ENCODE data around the gene C6orf62. TPM values are rescaled to one million over a fixed set of nuclear protein-coding genes. Genes with fewer than 3 reads are reported as not detected.
"Not testable (repeated sequence)": the region's sequence is repeated elsewhere in the genome, so short reads cannot be mapped to it uniquely, and the experiment has no call there.

C6orf62 gene
- 120 TPM for total RNA-seq
- long read RNA-seq, full-length matches to known transcripts: 20 of 25 reads
- long read RNA-seq, partial matches to known transcripts: 3 of 25 reads
- long read RNA-seq, other reads (novel, unspliced or antisense): 2 of 25 reads

DNA sequence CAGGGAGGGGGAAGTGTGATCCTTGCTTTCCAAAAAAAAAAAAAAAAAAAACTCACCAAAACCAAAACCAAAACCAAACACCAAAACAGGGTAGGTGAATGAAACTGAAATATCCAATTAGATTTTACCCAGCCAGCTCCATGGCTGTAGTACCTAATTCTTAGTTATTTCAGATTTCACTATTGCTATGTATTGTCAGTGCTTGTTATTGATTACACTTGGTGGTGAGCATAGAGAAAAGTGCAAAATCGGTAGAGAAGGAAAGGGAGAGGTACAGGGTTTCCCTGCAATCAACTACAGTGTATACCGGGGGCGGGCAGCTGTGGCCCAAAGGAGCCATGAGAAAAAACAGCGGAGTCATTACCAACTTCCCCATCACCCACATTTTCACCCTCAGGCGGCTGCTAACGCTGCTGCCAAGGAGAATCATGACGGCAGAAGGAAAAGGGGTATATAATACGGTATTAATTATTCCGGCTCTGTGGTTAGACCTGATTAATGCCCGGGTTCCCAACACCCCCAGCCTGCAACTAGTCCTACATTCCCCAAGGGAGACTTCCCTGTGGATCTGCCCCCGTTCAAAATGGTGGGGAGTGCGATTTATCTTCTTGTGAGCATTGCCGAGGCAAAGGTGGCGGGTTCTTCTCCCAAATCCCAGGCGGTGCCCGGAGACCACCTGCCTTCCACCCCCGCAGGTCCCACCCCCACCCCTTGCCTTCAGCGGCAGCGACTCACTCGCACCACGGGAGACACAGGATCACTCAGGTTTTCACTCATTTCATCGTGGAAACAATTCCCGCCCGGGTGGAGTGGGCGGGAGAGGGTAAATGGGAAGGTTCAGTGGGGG, at the start of gene C6orf62:
TSS of gene C6orf62 (minus strand) at position 30 of the 847 bp plus-strand sequence. CDS start 486 bp downstream, outside the sequence.
- ATAC-seq: peak; percentile 4
- H3K27me3 ChIP-seq: no peaks in the 10 kb centered on the region
- peaks cover 39% of the 10 kb centered on the region for H3K36me3 ChIP-seq
- H3K4me3 ChIP-seq: peak within 1 kb of the TSS; percentile 92
- TF ChIP-seq, protein P1, sequence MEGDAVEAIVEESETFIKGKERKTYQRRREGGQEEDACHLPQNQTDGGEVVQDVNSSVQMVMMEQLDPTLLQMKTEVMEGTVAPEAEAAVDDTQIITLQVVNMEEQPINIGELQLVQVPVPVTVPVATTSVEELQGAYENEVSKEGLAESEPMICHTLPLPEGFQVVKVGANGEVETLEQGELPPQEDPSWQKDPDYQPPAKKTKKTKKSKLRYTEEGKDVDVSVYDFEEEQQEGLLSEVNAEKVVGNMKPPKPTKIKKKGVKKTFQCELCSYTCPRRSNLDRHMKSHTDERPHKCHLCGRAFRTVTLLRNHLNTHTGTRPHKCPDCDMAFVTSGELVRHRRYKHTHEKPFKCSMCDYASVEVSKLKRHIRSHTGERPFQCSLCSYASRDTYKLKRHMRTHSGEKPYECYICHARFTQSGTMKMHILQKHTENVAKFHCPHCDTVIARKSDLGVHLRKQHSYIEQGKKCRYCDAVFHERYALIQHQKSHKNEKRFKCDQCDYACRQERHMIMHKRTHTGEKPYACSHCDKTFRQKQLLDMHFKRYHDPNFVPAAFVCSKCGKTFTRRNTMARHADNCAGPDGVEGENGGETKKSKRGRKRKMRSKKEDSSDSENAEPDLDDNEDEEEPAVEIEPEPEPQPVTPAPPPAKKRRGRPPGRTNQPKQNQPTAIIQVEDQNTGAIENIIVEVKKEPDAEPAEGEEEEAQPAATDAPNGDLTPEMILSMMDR (IDR thresholded peaks at IDR 0.05): no peak
- H3K4me1 ChIP-seq: peaks cover 38% of the 10 kb centered on the region
- H3K9me3 ChIP-seq: no peaks in the 10 kb centered on the region
- intact Hi-C loops (cut with DNase I): no loop called here
- peak within 1 kb of the TSS; percentile 100 for H3K27ac ChIP-seq
- DNase-seq: no peak

DNA sequence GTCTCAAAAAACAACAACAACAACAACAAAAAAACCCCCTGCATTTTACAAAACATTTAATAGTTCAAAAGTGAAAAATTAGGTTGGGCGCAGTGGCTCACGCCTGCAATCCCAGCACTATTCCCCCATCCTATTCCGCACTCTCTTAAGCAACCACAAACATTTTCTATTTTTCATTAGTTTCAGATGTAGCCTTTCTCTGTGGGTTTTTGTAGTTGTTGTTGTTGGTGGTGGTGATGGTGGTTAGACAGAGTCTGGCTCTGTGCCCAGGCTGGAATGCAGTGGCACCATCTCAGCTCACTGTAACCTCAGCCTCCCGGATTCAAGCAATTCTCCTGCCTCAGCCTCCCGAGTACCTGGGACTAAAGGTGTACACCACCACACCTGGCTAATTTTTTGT, 49.4 kb upstream of the C6orf62 start:
- no peaks in the 10 kb centered on the region for H3K4me1 ChIP-seq
- H3K4me3 ChIP-seq: no peak overlapping the region
- no peaks in the 10 kb centered on the region for H3K36me3 ChIP-seq
- H3K27me3 ChIP-seq: no peaks in the 10 kb centered on the region
- no peak overlapping the region for H3K27ac ChIP-seq
- intact Hi-C loops (cut with DNase I): no loop called here
- H3K9me3 ChIP-seq: no peaks in the 10 kb centered on the region
- DNase-seq (no peak), ATAC-seq (no peak)
- TF ChIP-seq, protein P1 (IDR thresholded peaks at IDR 0.05): no peak

DNA sequence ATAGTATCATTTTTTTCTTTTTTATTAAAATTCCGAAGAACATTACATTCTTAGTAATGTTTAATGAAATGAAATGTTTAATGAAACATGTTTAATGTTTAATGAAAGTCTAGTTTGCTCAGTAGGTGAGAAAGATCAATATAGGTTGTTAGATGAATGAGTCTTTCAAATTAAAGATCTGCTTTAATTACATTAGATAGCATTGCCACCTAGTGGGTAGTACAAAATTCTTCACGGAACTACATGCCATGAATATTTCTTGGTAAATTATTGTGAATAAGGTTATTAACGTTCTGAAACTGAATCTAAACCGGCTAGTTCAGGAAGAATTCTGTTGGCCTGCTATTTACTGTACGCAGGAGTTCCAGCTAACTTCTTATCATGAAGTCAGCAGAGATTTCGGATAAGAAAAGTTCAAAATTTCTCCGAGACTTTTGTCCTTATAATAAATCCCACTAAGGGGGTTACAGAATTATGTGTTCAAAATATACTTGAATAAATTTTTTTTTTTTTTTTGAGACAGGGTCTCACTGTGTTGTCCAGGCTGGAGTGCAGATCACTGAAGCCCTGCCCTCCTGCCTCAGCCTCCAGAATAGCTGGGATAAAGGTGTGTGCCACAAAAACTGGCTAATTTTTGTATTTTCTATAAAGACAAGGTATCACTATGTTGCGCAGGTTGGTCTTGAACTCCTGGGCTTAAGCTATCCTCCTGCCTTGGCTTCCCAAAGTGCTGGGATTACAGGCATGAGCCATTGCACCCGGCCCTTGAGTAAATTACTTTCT, 47.9 kb upstream of the C6orf62 start:
- ATAC-seq (peak; percentile 75), DNase-seq (no peak)
- Histone ChIP-seq H3K36me3 (no peaks in the 10 kb centered on the region), H3K27ac (no peak overlapping the region), H3K4me3 (no peak overlapping the region), H3K27me3 (no peaks in the 10 kb centered on the region), H3K4me1 (no peaks in the 10 kb centered on the region), H3K9me3 (no peaks in the 10 kb centered on the region)
- TF ChIP-seq, protein P1 (IDR thresholded peaks at IDR 0.05): peak; percentile 54
- intact Hi-C loops (cut with DNase I): no loop called here

DNA sequence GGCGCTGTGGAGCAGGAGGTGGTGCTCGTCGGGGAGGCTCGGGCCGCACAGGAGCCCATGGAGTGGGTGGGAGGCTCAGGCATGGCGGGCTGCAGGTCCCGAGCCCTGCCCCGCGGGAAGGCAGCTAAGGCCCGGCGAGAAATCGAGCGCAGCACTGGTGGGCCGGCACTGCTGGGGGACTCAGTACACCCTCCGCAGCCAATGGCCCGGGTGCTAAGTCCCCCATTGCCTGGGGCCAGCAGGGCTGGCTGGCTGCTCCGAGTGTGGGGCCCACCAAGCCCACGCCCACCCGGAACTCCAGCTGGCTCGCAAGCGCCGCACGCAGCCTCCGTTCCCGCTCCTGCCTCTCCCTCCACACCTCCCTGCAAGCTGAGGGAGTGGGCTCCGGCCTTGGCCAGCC, 47.0 kb upstream of the C6orf62 start:
- H3K27ac ChIP-seq; H3K27me3 ChIP-seq; H3K36me3 ChIP-seq; intact Hi-C loops (cut with DNase I); ATAC-seq; H3K4me1 ChIP-seq; H3K4me3 ChIP-seq; H3K9me3 ChIP-seq; DNase-seq: not testable (repeated sequence)

DNA sequence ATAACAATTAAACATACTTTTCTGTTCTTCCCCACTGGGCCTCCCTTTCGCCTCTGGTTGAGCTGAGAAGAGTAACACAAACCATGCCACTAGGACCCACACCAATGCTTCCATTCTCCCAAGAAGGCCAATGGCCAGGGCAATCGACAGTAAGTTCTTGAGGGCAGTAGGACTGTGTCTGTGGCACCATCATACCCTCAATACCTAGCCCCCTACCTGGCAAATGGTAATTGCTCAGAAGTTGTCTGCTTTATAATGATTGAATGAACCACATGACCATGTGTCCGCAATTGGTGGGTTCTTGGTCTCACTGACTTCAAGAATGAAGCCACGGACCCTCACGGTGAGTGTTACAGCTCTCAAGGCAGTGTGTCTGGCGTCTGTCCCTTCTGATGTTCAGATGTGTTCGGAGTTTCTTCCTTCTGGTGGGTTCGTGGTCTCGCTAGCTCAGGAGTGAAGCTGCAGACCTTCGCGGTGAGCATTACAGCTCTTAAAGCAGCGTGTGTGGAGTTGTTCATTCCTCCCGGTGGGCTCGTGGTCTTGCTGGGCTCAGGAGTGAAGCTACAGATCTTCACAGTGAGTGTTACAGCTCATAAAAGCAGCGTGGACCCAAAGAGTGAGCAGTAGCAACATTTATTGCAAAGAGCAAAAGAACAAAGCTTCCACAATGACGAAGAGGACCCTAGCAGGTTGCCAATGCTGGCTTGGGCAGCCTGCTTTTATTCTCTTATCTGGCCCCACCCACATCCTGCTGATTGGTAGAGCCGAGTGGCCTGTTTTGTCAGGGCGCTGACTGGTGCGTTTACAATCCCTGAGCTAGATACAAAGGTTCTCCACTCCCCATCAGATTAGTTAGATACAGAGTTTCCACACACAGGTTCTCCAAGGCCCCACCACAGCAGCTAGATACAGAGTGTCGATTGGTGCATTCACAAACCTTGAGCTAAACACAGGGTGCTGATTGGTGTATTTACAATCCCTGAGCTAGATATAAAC, 46.2 kb upstream of the C6orf62 start:
- H3K27ac ChIP-seq; H3K36me3 ChIP-seq; H3K9me3 ChIP-seq; DNase-seq; intact Hi-C loops (cut with DNase I); ATAC-seq; H3K4me1 ChIP-seq; H3K27me3 ChIP-seq; H3K4me3 ChIP-seq: not testable (repeated sequence)

DNA sequence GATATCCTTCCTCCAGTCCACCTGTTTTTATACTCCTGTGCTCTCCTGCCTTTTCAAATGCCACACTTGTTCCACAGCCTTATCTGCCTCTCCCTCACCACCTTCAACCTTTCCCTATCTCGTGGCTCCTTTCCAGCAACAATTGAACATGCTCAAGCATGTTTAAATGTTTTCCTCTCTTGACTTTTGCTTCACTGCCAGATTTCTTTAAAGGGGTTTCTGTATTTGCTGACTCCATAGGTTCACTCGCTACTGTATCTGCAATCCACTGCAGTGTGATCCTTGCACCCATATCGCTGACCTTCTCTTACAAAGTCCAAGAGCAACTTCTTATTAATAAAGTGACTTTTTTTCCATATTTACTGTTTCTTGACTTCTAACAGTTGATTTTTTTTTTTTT, 44.6 kb upstream of the C6orf62 start:
- no peaks in the 10 kb centered on the region for H3K27me3 ChIP-seq
- no peaks in the 10 kb centered on the region for H3K4me1 ChIP-seq
- intact Hi-C loops (cut with DNase I): no loop called here
- no peak overlapping the region for H3K4me3 ChIP-seq
- ATAC-seq (peak; percentile 70), DNase-seq (no peak)
- H3K36me3 ChIP-seq: no peaks in the 10 kb centered on the region
- no peak overlapping the region for H3K27ac ChIP-seq
- H3K9me3 ChIP-seq: no peaks in the 10 kb centered on the region
- TF ChIP-seq, protein P1 (IDR thresholded peaks at IDR 0.05): no peak
